Measurements from ENCODE around the gene TIFAB. TPM values are rescaled to one million over a fixed set of nuclear protein-coding genes. Genes with fewer than 3 reads are reported as not detected.

TIFAB gene
- polyA plus RNA-seq, 2 of the 4 experiments (the other 2 are of a cell fraction), result not detected

DNA sequence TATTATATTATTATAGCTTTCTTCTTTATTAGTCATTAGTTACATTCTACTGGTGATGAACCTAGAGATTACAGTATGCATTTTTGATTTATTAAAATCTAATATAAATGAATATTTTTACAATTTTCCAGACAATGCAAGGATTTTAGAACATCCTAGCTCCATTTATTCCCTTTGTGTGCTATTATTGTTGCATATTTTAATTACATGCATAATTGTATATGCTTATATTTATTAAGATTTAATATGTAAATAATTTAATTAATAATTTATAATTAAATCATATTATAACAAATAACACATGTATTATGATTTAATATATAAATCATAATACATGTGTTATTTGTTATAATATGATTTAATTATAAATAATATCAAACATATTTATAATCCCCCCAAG lies 29.7 kb downstream of the TIFAB start:
- ChIA-PET CTCF (interaction anchor here (2.3 kb wide), 1 partner anchor 35 kb away, joined by 8 read pairs; no protein-coding TSS in a partner anchor), POLR2A (no interaction called here)
- H3K4me2 ChIP-seq, result no peak overlapping the region
- H3K4me3 ChIP-seq, result no peak overlapping the region
- no peaks in the 10 kb centered on the region for H3K9me3 ChIP-seq
- FAIRE-seq (no peak), ATAC-seq (no peak), DNase-seq (ENCODE audit: low read depth in 1 of 2, low spot score in 1 of 2) (no peak)
- TF ChIP-seq, protein P1, sequence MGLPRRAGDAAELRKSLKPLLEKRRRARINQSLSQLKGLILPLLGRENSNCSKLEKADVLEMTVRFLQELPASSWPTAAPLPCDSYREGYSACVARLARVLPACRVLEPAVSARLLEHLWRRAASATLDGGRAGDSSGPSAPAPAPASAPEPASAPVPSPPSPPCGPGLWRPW (IDR thresholded peaks at IDR 0.05), result no peak
- TF ChIP-seq FOSB (CRISPR knock-in tag; IDR thresholded peaks at IDR 0.05), result no peak
- TF ChIP-seq, protein P2, sequence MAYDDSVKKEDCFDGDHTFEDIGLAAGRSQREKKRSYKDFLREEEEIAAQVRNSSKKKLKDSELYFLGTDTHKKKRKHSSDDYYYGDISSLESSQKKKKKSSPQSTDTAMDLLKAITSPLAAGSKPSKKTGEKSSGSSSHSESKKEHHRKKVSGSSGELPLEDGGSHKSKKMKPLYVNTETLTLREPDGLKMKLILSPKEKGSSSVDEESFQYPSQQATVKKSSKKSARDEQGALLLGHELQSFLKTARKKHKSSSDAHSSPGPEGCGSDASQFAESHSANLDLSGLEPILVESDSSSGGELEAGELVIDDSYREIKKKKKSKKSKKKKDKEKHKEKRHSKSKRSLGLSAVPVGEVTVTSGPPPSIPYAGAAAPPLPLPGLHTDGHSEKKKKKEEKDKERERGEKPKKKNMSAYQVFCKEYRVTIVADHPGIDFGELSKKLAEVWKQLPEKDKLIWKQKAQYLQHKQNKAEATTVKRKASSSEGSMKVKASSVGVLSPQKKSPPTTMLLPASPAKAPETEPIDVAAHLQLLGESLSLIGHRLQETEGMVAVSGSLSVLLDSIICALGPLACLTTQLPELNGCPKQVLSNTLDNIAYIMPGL (CRISPR knock-in tag; IDR thresholded peaks at IDR 0.05; ENCODE audit: borderline replicate concordance), result no peak
- TF ChIP-seq GATA3 (IDR thresholded peaks at IDR 0.05; ENCODE audit: borderline replicate concordance), result no peak
- no peak overlapping the region for H3K27ac ChIP-seq
- H3K4me1 ChIP-seq, result peaks cover 8% of the 10 kb centered on the region; the same call in 2 of the 3 replicates

DNA sequence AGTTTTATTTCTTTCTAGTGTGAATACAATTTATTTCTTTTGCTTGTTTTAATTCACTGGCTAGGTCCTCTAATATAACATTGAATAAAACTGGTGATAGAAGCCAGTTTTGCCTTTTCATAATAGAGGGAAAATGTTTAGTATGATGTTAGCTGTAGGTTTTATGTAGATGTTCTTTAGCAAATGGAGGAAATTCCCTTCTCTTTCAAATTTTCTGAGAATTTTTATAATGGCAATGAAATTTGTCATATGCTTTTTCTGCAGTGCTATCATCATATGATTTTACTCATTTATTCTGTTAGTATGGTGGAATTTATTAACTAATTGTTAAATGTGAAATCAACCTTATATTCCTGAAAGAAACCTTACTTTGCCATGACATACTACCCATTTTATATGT lies 35.1 kb downstream of the TIFAB start:
- CTCF ChIA-PET, result interaction anchor here (1.6 kb wide), 1 partner anchor 9 kb away, joined by 7 read pairs; no protein-coding TSS in a partner anchor
- Histone ChIP-seq H3K9me3 (no peaks in the 10 kb centered on the region), H3K4me3 (no peak overlapping the region), H3K4me2 (no peak overlapping the region), H3K27ac (no peak overlapping the region), H3K4me1 (no peaks in the 10 kb centered on the region)
- TF ChIP-seq ZC3H11A (IDR thresholded peaks at IDR 0.05), result no peak
- TF ChIP-seq, protein P3, sequence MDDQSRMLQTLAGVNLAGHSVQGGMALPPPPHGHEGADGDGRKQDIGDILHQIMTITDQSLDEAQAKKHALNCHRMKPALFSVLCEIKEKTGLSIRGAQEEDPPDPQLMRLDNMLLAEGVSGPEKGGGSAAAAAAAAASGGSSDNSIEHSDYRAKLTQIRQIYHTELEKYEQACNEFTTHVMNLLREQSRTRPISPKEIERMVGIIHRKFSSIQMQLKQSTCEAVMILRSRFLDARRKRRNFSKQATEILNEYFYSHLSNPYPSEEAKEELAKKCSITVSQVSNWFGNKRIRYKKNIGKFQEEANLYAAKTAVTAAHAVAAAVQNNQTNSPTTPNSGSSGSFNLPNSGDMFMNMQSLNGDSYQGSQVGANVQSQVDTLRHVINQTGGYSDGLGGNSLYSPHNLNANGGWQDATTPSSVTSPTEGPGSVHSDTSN (IDR thresholded peaks at IDR 0.05), result no peak
- TF ChIP-seq, protein P4, sequence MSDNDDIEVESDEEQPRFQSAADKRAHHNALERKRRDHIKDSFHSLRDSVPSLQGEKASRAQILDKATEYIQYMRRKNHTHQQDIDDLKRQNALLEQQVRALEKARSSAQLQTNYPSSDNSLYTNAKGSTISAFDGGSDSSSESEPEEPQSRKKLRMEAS (IDR thresholded peaks at IDR 0.05), result no peak
- no peak for TF ChIP-seq POLR2AphosphoS2 (conservative IDR thresholded peaks at IDR 0.05; ENCODE audit: low read length)
- no peak for TF ChIP-seq ESRRA (IDR thresholded peaks at IDR 0.05; ENCODE audit: borderline replicate concordance, low read length)
- no peak for TF ChIP-seq KDM5A (IDR thresholded peaks at IDR 0.05)
- TF ChIP-seq HEYL (CRISPR knock-in tag; IDR thresholded peaks at IDR 0.05), result no peak
- no peak for TF ChIP-seq FOXS1 (CRISPR knock-in tag; IDR thresholded peaks at IDR 0.05)
- TF ChIP-seq HOXB5 (CRISPR knock-in tag; IDR thresholded peaks at IDR 0.05), result no peak
- TF ChIP-seq, protein P5, sequence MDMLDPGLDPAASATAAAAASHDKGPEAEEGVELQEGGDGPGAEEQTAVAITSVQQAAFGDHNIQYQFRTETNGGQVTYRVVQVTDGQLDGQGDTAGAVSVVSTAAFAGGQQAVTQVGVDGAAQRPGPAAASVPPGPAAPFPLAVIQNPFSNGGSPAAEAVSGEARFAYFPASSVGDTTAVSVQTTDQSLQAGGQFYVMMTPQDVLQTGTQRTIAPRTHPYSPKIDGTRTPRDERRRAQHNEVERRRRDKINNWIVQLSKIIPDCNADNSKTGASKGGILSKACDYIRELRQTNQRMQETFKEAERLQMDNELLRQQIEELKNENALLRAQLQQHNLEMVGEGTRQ (IDR thresholded peaks at IDR 0.05), result no peak
- FAIRE-seq (no peak), ATAC-seq (no peak), DNase-seq (ENCODE audit: low read depth in 1 of 2, low spot score in 1 of 2) (no peak)
- POLR2A ChIA-PET, result no interaction called here

DNA sequence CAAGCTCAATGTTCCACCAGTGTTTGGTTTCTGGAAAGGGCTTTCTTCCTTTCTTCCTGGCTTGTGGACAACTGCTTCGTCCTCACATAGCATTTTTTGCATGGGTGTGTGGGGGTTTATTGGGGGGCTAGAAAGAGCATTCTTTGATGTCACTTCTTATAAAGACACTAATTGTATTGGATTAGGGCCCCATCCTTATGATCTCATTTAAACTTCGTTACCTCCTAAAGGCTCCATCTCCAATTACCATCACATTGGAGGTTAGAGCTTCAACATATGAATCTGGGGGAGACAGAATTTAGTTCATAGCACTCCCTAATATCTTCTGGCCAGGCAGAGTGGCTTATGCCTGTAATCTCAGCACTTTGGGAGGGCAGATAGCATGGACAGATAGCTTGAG lies 47.1 kb downstream of the TIFAB start:
- DNase-seq (ENCODE audit: low read depth in 1 of 2, low spot score in 1 of 2) (no peak), FAIRE-seq (no peak), ATAC-seq (no peak)
- 27% methylated on average over 2 of the region's 2 CpGs for WGBS (ENCODE audit: missing lambda C conversion rate)
- ChIA-PET CTCF (interaction anchor here (1.0 kb wide), 1 partner anchor 21 kb away, joined by 4 read pairs; no protein-coding TSS in a partner anchor), POLR2A (no interaction called here)
- Histone ChIP-seq H3K4me3 (no peak overlapping the region), H3K9me3 (0 out of 3 replicates have a peak, but pooled peaks cover 2% of the 10 kb centered on the region), H3K4me2 (no peak overlapping the region), H3K27ac (no peak overlapping the region), H3K4me1 (no peaks in the 10 kb centered on the region; the same call in 1 of the 3 replicates)
- TF ChIP-seq PHF8 (IDR thresholded peaks at IDR 0.05; ENCODE audit: borderline replicate concordance, low read depth) (no peak), FOSL2 (IDR thresholded peaks at IDR 0.05) (no peak), FOSL2 (CRISPR knock-in tag; IDR thresholded peaks at IDR 0.05) (no peak), CBX2 (IDR thresholded peaks at IDR 0.05; ENCODE audit: borderline replicate concordance, low read depth) (no peak), TP53 (CRISPR knock-in tag; IDR thresholded peaks at IDR 0.05) (no peak), ZNF302 (CRISPR knock-in tag; IDR thresholded peaks at IDR 0.05) (no peak), POLR2A (IDR thresholded peaks at IDR 0.05; ENCODE audit: low read length) (no peak), HDAC2 (IDR thresholded peaks at IDR 0.05) (no peak), RARB (CRISPR knock-in tag; IDR thresholded peaks at IDR 0.05) (no peak), MAFK (IDR thresholded peaks at IDR 0.05; ENCODE audit: partially characterized antibody) (no peak)
- TF ChIP-seq, protein P6, sequence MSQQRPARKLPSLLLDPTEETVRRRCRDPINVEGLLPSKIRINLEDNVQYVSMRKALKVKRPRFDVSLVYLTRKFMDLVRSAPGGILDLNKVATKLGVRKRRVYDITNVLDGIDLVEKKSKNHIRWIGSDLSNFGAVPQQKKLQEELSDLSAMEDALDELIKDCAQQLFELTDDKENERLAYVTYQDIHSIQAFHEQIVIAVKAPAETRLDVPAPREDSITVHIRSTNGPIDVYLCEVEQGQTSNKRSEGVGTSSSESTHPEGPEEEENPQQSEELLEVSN (IDR thresholded peaks at IDR 0.05; ENCODE audit: borderline replicate concordance, low read depth), result no peak
- TF ChIP-seq, protein P7, sequence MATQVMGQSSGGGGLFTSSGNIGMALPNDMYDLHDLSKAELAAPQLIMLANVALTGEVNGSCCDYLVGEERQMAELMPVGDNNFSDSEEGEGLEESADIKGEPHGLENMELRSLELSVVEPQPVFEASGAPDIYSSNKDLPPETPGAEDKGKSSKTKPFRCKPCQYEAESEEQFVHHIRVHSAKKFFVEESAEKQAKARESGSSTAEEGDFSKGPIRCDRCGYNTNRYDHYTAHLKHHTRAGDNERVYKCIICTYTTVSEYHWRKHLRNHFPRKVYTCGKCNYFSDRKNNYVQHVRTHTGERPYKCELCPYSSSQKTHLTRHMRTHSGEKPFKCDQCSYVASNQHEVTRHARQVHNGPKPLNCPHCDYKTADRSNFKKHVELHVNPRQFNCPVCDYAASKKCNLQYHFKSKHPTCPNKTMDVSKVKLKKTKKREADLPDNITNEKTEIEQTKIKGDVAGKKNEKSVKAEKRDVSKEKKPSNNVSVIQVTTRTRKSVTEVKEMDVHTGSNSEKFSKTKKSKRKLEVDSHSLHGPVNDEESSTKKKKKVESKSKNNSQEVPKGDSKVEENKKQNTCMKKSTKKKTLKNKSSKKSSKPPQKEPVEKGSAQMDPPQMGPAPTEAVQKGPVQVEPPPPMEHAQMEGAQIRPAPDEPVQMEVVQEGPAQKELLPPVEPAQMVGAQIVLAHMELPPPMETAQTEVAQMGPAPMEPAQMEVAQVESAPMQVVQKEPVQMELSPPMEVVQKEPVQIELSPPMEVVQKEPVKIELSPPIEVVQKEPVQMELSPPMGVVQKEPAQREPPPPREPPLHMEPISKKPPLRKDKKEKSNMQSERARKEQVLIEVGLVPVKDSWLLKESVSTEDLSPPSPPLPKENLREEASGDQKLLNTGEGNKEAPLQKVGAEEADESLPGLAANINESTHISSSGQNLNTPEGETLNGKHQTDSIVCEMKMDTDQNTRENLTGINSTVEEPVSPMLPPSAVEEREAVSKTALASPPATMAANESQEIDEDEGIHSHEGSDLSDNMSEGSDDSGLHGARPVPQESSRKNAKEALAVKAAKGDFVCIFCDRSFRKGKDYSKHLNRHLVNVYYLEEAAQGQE (IDR thresholded peaks at IDR 0.05), result no peak
- TF ChIP-seq, protein P2 (CRISPR knock-in tag; IDR thresholded peaks at IDR 0.05; ENCODE audit: borderline replicate concordance), result no peak
